Subcutaneous abdominal adipose tissue (tissue), 5 donors: ENCODE measurements around the gene CARNS1.
"Not testable (repeated sequence)": the region's sequence is repeated elsewhere in the genome, so short reads cannot be mapped to it uniquely, and the experiment has no call there.

Experiments used
- H3K27ac ChIP-seq: one replicate; pipeline ENCODE4 v1.7.0; 2013; ENCODE audit warnings: low read depth, mild to moderate bottlenecking, inconsistent platforms, low read length, moderate library complexity
- H3K27me3 ChIP-seq, 5 donors: one replicate each; pipeline ENCODE4 v1.7.0; 2013; ENCODE audit warnings: low read length in 5 of 5, inconsistent platforms in 1 of 5; ENCODE audit not compliant: control insufficient read depth in 5 of 5, insufficient read depth in 4 of 5
- H3K36me3 ChIP-seq, 5 donors: one replicate each; pipeline ENCODE4 v1.7.0; 2013; ENCODE audit warnings: low read length in 5 of 5; ENCODE audit not compliant: control insufficient read depth in 5 of 5, insufficient read depth in 5 of 5
- H3K4me1 ChIP-seq, 5 donors: one replicate each; pipeline ENCODE4 v1.7.0; 2013; ENCODE audit warnings: low read length in 5 of 5, mild to moderate bottlenecking in 3 of 5, moderate library complexity in 1 of 5; ENCODE audit not compliant: control insufficient read depth in 5 of 5, insufficient read depth in 5 of 5
- H3K4me3 ChIP-seq, 5 donors: one replicate each; pipeline ENCODE4 v1.7.0; 2013; ENCODE audit warnings: low read length in 5 of 5, low read depth in 1 of 5
- H3K9ac ChIP-seq, 5 donors: one replicate each; pipeline ENCODE4 v1.7.0; 2013; ENCODE audit warnings: low read length in 5 of 5, mild to moderate bottlenecking in 4 of 5, moderate library complexity in 3 of 5
- H3K9me3 ChIP-seq, 5 donors: one replicate each; pipeline ENCODE4 v1.7.0; 2013; ENCODE audit warnings: low read length in 5 of 5; ENCODE audit not compliant: control insufficient read depth in 5 of 5
- donor health status: healthy.
- donor health status: healthy.
- donor health status: healthy.
- donor health status: healthy.
- donor health status: healthy.

CARNS1 gene

DNA sequence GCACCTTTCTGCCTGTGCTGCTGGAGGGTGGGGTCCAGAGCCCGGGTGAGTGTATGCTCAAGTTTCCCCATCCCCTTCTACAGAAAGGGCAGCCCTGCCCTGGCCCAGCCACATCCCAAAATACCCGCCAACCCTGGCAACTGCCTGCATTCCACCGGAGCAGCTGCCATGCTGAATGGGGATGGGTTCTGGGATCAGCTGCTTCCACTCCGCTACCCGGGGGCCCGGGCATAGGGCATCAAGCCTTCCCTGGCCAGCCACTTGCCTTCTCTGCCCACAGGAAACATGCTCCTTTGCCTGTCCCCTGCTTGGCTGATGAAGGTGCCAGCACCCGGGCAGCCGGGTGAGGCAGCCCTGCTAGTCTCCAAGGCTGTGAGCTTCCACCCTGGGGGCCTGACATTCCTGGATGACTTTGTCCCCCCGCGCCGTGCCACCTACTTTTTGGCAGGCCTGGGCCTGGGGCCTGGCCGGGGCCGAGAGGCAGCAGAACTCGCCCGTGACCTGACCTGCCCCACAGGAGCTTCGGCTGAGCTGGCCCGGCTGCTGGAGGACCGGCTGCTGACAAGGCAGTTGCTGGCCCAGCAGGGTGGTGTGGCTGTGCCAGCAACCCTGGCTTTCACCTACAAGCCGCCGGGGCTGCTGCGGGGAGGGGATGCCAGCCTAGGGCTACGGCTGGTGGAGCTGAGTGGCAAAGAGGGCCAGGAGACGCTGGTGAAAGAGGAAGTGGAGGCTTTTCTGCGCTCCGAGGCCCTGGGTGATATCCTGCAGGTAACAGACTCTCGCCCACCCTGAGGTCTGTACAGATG, 3.2 kb downstream of the CARNS1 start:
- Histone ChIP-seq H3K27me3 (peaks cover 0 to 12% (median 4%) of the 10 kb centered on the region in 5 donors), H3K4me1 (peaks cover 0 to 42% (median 36%) of the 10 kb centered on the region in 5 donors), H3K36me3 (no peaks in the 10 kb centered on the region), H3K9ac (no peak overlapping the region), H3K9me3 (no peaks in the 10 kb centered on the region), H3K4me3 (no peak overlapping the region), H3K27ac (no peak overlapping the region)

DNA sequence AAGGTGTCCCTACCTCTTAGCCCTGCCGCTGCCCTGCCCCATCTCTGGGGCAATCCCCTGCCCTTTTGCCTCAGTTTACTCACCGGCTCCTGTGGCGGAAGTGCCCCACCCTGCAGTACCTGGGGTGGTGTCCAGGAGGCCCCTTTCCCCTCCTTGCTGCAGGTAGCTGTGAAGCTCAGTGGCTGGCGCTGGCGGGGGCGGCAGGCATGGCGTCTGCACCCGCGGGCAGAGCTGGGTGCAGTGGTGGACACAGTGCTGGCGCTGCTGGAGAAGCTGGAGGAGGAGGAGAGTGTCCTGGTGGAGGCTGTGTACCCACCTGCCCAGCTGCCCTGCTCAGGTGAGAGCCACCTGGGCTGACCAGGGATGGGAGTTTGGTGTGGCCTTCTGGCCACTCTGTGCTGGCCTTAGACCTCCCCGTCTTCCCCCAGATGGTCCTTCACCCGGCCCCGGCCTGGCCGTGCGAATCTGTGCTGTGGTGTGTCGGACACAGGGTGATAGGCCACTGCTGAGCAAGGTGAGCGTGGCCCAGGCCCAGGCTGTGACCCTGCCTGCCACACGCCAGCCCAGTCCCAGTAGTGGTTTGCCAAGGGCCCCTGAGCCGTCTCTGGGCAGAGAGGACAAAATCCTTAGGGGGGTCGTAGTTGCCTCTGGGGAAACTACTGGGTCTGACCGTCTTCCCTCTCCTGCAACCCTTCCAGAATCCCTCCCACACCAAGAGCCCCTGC, 4.0 kb downstream of the CARNS1 start:
- Histone ChIP-seq H3K4me3 (no peak overlapping the region), H3K36me3 (no peaks in the 10 kb centered on the region), H3K27me3 (peaks cover 0 to 12% (median 4%) of the 10 kb centered on the region in 5 donors), H3K27ac (no peak overlapping the region), H3K9ac (peak overlapping the region in 2 of 5 donors; percentile 30 to 69), H3K4me1 (peaks cover 0 to 42% (median 36%) of the 10 kb centered on the region in 5 donors), H3K9me3 (no peaks in the 10 kb centered on the region)

DNA sequence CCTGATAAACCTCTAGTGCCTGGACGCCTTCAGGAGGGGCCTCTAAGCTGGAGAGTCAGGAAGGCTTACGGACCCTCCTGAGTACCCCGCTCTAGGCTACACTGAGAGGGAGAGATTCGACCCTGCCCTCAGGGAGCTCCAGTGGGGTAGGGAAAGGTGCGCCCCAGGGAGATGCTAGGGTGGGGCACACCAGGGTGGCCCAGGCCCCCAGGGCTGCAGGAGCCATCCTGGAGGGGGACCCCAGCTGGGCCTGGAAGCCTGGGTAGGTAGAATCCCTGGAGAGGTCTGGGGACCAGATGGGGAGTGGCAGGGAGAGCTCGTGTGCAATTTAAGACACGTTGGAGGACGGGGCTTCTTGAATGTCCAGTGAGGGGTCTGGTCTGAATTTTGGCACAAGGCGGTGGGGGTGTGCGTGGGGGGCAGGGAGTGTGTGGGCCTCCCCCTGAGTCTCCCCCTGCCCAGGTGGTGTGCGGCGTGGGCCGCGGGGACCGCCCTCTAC, 4.7 kb downstream of the CARNS1 start:
- peak overlapping the region in 4 of 5 donors; percentile 36 to 75 (median 64) for H3K9ac ChIP-seq
- H3K4me1 ChIP-seq = peaks cover 0 to 40% (median 32%) of the 10 kb centered on the region in 5 donors
- H3K36me3 ChIP-seq = no peaks in the 10 kb centered on the region
- H3K9me3 ChIP-seq = no peaks in the 10 kb centered on the region
- peaks cover 0 to 5% (median under 1%) of the 10 kb centered on the region in 5 donors for H3K27me3 ChIP-seq
- no peak overlapping the region for H3K27ac ChIP-seq
- peak overlapping the region in 4 of 5 donors; percentile 62 to 68 (median 66) for H3K4me3 ChIP-seq

DNA sequence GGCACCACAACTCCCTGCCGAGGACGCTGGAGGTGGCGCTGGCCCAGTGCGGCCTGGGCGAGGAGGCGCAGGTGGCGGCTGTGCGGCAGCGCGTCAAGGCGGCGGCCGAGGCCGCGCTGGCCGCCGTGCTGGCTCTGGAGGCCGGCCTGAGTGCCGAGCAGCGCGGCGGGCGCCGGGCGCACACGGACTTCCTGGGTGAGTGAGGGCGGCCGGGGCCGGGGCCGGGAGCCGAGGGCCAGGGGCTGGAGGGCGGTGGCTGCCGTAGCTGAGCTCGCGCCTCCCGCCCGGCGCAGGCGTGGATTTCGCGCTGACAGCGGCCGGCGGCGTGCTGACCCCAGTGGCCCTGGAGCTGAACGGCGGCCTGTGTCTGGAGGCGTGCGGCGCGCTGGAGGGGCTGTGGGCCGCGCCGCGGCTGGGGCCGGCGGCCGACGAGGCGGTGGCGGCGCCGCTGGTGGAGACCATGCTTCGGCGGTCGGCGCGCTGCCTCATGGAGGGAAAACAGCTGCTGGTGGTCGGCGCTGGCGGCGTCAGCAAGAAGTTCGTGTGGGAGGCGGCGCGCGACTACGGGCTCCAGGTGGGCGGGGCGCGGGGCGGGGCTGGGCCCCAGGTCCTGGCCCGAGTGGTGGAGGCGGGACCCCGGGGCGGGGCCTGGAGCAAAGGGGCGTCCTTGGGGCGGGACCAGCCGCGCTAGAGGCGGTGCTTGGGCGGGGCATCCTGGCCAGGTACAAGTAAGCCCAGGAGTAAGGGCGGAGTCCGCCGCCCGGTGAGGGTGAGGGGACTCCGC, 5.4 kb downstream of the CARNS1 start:
- Histone ChIP-seq H3K4me1 (peaks cover 0 to 38% (median 31%) of the 10 kb centered on the region in 5 donors), H3K36me3 (no peaks in the 10 kb centered on the region), H3K9ac (peak overlapping the region in 4 of 5 donors; percentile 36 to 75 (median 64)), H3K27ac (peak overlapping the region; percentile 37), H3K4me3 (peak overlapping the region in 4 of 5 donors; percentile 62 to 68 (median 66)), H3K27me3 (peaks cover 0 to 4% (median 0%) of the 10 kb centered on the region in 5 donors), H3K9me3 (no peaks in the 10 kb centered on the region)

DNA sequence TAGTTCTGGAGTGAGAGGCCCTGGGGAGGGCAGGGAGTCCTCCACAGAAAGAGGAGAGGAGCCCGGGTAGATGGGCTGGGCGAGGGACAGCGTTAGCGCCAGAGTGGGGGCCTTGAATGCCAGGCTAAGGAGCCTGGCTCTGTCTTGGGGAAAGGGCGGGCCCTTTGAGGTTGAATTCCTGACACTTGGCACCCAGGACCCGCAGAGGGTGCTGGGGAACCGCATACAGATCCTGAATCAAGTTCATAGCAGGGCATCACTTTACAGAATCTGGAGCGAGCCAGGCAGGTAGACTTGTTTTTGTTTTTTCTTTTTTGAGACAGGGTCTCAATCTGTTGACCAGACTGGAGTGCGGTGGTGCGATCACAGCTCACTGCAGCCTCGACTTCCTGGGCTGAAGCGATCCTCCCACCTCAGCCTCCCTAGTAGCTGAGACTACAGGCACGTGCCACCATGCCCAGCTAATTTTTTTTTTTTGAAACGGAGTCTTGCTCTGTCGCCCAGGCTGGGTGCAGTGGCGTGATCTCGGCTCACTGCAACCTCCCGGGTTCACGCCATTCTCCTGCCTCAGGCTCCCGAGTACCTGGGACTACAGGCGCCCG, 6.1 kb downstream of the CARNS1 start:
- Histone ChIP-seq H3K9me3 (no peaks in the 10 kb centered on the region), H3K4me3 (peak overlapping the region in 3 of 5 donors; percentile 17 to 68 (median 43)), H3K9ac (no peak overlapping the region)

DNA sequence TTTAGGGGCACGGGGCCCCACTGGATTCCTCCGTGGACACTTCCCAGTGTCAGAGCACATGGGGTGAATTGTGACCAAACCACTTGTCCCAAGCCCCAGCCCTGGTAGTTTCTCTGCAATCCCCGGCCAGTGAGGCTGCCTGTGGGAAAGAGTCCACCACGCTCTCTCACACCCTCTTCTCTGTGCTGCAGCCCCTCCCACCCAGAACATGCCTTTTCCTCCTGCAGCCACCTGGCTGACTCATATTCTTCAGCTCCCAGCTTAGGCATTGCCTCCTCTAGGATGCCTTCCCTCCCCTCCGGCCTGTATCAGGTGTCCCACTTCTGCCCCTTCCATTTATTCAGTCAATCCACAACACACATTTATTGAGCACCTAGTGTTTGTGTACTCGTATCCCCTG, 7.4 kb downstream of the CARNS1 start:
- H3K36me3 ChIP-seq = no peaks in the 10 kb centered on the region
- peaks cover 0 to 32% (median 27%) of the 10 kb centered on the region in 5 donors for H3K4me1 ChIP-seq
- no peak overlapping the region for H3K4me3 ChIP-seq
- H3K9ac ChIP-seq = no peak overlapping the region
- no peak overlapping the region for H3K27ac ChIP-seq
- H3K27me3 ChIP-seq = no peaks in the 10 kb centered on the region
- H3K9me3 ChIP-seq = no peaks in the 10 kb centered on the region

More for the DNA sequence above, 6.1 kb downstream of the CARNS1 start:
- no peaks in the 10 kb centered on the region for H3K27me3 ChIP-seq
- no peak overlapping the region for H3K27ac ChIP-seq
- no peaks in the 10 kb centered on the region for H3K36me3 ChIP-seq
- peaks cover 0 to 32% (median 24%) of the 10 kb centered on the region in 5 donors for H3K4me1 ChIP-seq

DNA sequence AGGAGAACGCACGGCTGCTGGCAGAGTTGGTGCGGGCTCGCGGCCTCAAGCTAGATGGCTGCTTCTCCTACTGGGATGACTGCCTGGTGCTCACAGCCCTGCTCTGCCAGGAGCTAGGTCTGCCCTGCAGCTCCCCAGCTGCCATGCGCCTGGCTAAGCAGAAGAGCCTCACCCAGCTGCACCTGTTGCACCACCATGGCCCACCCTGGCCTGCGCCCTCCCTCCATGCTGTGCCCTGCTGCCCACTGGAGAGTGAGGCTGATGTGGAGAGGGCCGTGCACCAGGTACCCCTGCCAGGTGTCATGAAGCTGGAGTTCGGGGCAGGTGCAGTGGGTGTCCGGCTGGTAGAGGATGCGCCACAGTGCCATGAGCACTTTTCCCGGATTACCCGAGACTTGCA, 8.0 kb downstream of the CARNS1 start:
- Histone ChIP-seq H3K9me3 (no peaks in the 10 kb centered on the region), H3K27ac (no peak overlapping the region), H3K36me3 (no peaks in the 10 kb centered on the region), H3K4me3 (no peak overlapping the region), H3K27me3 (no peaks in the 10 kb centered on the region), H3K9ac (no peak overlapping the region), H3K4me1 (peaks cover 0 to 33% (median 27%) of the 10 kb centered on the region in 5 donors)

DNA sequence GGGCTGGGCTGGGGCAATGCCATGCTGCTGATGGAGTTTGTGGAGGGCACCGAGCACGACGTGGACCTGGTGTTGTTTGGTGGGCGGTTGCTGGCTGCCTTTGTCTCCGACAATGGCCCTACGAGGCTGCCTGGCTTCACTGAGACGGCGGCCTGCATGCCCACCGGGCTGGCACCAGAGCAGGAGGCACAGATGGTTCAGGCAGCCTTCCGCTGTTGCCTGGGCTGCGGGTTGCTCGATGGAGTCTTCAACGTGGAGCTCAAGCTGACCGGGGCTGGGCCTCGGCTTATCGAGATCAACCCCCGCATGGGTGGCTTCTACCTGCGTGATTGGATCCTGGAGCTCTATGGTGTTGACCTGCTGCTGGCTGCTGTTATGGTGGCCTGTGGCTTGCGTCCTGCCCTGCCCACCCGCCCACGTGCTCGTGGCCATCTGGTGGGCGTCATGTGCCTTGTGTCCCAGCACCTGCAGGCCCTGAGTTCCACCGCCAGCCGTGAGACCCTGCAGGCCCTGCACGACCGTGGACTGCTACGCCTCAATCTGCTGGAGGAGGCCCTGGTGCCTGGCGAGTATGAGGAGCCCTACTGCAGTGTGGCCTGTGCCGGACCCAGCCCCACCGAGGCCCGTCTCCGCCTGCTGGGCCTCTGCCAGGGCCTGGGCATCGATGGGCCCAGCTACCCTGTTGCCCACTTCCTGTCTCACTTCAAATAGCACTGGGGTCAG, 8.6 kb downstream of the CARNS1 start:
- Histone ChIP-seq H3K9me3 (no peaks in the 10 kb centered on the region), H3K27me3 (no peaks in the 10 kb centered on the region), H3K36me3 (no peaks in the 10 kb centered on the region), H3K4me3 (no peak overlapping the region), H3K9ac (no peak overlapping the region), H3K27ac (no peak overlapping the region), H3K4me1 (peaks cover 0 to 33% (median 27%) of the 10 kb centered on the region in 5 donors)

DNA sequence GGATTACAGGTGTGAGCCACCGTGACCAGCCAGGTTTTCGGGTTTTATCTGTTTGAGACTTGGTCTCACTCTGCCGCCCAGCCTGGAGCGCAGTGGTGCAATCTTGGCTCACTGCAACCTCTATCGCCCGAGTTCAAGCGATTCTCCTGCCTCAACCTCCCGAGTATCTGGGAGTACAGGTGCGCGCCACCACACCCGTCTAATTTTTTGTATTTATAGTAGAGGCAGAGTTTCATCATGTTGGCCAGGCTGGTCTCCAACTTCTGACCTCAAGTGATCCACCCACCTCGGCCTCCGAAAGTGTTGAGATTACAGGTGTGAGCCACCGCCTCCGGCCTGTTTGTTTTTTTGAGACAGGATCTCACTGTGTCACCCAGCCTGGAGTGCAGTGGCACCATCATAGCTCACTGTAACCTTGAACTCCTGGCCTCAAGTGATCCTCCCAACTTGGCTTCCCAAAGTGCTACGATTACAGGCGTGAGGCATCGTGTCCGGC, 11.9 kb downstream of the CARNS1 start:
- peak overlapping the region; percentile 86 to 97 (median 95) for H3K4me3 ChIP-seq
- peaks cover 0 to 27% (median 14%) of the 10 kb centered on the region in 5 donors for H3K36me3 ChIP-seq
- H3K9me3 ChIP-seq, H3K27me3 ChIP-seq: not testable (repeated sequence)
- peak overlapping the region; percentile 71 to 99 (median 97) for H3K9ac ChIP-seq
- peaks cover 4 to 21% (median 18%) of the 10 kb centered on the region in 5 donors for H3K4me1 ChIP-seq
- H3K27ac ChIP-seq = peak overlapping the region; percentile 77
